GM21390 (cell line): ENCODE results near the gene NPS.

Source experiments
- ATAC-seq: cut with Tn5 transposase; IDR thresholded peaks from one replicate; pipeline ENCODE4 v1.9.1; 2021; ENCODE audit not compliant: unreplicated experiment

NPS gene

GRCh38 chr10:127549009-127549408 lies at the start of gene NPS:
NPS (plus strand) TSS chr10:127549309; CDS start chr10:127549369, 60 bp downstream.
- no peak for ATAC-seq

GRCh38 chr10:127500127-127500526 lies 49.0 kb upstream of the NPS start:
- no peak for ATAC-seq

GRCh38 chr10:127506094-127506493 lies 43.0 kb upstream of the NPS start:
- no peak for ATAC-seq

- ATAC-seq, result no peak
Measured at GRCh38 chr10:127522298-127522697, 26.8 kb upstream of the NPS start.

- ATAC-seq, result no peak
Measured at GRCh38 chr10:127523476-127523875, 25.6 kb upstream of the NPS start.

GRCh38 chr10:127524229-127524628 lies 24.9 kb upstream of the NPS start:
- no peak for ATAC-seq

GRCh38 chr10:127524908-127525665 lies 24.0 kb upstream of the NPS start:
- no peak for ATAC-seq

GRCh38 chr10:127525686-127526085 lies 23.4 kb upstream of the NPS start:
- no peak for ATAC-seq

- no peak for ATAC-seq
Measured at GRCh38 chr10:127526161-127526560, 22.9 kb upstream of the NPS start.

GRCh38 chr10:127527320-127527719 lies 21.8 kb upstream of the NPS start:
- no peak for ATAC-seq

GRCh38 chr10:127527891-127528290 lies 21.2 kb upstream of the NPS start:
- ATAC-seq, result no peak

GRCh38 chr10:127532193-127532592 lies 16.9 kb upstream of the NPS start:
- no peak for ATAC-seq

GRCh38 chr10:127532659-127533058 lies 16.4 kb upstream of the NPS start:
- no peak for ATAC-seq

GRCh38 chr10:127534074-127534473 lies 15.0 kb upstream of the NPS start:
- ATAC-seq, result no peak

- no peak for ATAC-seq
Measured at GRCh38 chr10:127534496-127534895, 14.6 kb upstream of the NPS start.

GRCh38 chr10:127535802-127536515 lies 13.2 kb upstream of the NPS start:
- no peak for ATAC-seq

GRCh38 chr10:127536972-127537760 lies 11.9 kb upstream of the NPS start:
- no peak for ATAC-seq

GRCh38 chr10:127537924-127538323 lies 11.2 kb upstream of the NPS start:
- ATAC-seq, result no peak

GRCh38 chr10:127548022-127548421 lies 1.1 kb upstream of the NPS start:
- no peak for ATAC-seq

- no peak for ATAC-seq
Measured at GRCh38 chr10:127550861-127551260, 1.8 kb downstream of the NPS start.

- ATAC-seq, result no peak
Measured at GRCh38 chr10:127552446-127552845, 3.3 kb downstream of the NPS start.

- no peak for ATAC-seq
Measured at GRCh38 chr10:127553417-127553816, 4.3 kb downstream of the NPS start.
